NCI-H1694 (cell line): ENCODE data around the gene MUC20.

ENCODE experiments used
- DNase-seq: peaks from one replicate; lab custom pipeline; 2025; lab: John Stamatoyannopoulos, UW

The MUC20 gene

GRCh38 chr3:195755391-195755790 is 34.6 kb downstream of the MUC20 start:
- no peak for DNase-seq

- DNase-seq: no peak
These were observed 35.3 kb downstream of the MUC20 start for GRCh38 chr3:195755791-195756676.

GRCh38 chr3:195757438-195757770 is 36.6 kb downstream of the MUC20 start:
- no peak for DNase-seq

DNA sequence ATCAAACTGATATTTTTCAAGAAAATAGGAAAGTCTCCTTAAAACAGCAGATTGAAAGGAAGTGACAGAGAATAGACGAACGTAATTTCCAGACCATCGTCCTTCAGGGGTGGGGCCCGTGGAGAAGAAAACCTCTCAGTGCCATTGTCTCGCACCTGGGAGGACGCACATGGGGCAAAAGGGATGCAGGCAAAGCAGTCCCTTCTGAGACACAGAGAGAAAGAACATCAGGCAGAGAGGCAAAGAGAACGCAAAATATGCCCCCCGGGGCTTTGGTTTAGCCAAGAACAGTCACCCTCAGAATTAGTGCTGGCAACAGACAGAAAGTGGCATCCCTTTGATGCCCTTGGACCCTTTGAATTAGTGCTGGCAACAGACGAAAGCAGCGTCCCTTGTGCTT is 37.0 kb downstream of the MUC20 start:
- no peak for DNase-seq

GRCh38 chr3:195758721-195759353 is 38.1 kb downstream of the MUC20 start:
- no peak for DNase-seq

DNA sequence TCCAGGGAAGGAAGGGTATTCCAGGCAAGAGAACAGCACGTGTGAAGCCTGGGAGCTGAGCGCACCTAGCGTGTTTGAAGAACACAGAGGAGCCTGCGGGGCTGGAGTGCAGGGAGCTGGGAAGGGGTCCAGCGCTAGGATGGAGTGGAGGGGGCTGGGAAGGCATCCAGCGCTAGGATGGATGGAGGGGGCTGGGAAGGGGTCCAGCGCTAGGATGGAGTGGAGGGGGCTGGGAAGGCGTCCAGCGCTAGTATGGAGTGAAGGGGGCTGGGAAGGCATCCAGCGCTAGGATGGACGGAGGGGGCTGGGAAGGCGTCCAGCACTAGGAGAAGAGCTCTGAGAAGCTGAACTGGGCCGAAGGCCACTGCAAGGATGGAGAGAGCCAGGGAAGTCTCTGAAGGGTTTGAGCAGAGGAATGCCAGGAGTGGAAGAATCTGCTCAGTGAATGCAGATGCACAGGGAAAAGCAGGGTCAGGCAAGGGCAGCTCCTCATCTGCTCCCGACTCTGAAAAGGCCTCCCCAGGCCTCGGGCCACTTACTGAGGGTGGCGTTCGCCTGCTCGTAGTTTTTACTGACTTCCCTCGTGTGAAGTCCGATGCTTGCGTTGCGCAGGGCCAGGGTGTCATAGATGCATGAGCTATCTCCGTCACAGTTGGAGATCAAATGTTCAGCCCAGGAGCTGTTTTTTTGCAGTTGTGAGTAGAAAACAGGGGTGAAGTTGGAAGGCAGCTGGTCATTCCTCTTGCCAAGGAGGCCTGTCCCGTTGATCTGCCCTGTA is 39.8 kb downstream of the MUC20 start:
- DNase-seq: no peak

GRCh38 chr3:195761123-195761566 is 40.4 kb downstream of the MUC20 start:
- DNase-seq: no peak

DNA sequence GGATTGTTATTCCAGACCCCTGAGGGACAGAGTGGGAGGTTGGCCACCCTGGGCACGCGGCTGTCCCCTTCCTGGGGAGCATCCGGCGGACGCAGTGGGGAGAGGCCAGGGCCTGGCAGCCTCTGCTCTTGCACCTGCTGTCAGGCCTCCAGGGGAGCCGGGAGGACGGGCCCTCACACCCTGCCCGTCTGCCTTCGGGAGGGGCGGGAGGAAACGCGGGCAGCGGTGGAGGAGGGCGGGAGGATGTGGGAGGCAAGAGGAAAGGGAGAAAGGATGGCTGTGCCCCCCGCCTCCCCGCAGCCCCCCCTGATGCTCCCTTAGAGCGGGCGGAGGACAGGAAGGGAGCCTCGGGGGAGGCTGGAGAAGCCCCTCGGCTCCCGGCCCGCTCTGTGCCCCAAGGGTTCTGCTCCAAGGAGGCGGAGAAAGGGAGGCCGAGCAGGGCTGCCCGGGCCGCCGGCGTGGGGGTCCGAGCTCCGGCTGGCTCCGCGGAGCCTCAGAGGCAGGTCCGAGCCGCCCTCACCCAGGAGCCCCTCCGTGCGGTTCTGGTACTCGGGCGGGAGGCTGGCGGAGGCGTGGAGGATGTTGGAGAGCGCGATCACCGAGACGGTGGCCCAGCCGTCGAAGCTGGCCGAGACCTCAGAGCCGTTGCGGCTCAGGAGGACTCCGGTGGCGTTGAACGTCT is 40.9 kb downstream of the MUC20 start:
- DNase-seq: no peak

GRCh38 chr3:195762249-195762585 is 41.4 kb downstream of the MUC20 start:
- DNase-seq: no peak

DNA sequence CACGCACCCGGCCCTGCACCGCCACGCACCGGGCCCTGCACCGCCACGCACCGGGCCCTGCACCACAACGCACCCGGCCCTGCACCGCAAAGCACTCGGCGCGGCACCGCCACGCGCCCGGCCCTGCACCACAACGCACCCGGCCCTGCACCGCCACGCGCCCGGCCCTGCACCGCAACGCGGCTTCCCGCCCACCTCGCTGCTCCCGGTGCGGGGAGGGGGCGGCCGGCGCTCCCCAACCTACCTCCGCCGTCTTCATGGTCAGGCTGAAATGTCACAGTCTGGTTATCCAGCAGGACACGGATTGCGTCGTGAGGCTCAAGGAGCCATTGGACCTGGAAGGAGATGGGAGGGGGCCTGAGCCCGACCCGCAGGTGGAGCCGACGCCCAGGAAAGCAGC is 41.8 kb downstream of the MUC20 start:
- DNase-seq: no peak

DNA sequence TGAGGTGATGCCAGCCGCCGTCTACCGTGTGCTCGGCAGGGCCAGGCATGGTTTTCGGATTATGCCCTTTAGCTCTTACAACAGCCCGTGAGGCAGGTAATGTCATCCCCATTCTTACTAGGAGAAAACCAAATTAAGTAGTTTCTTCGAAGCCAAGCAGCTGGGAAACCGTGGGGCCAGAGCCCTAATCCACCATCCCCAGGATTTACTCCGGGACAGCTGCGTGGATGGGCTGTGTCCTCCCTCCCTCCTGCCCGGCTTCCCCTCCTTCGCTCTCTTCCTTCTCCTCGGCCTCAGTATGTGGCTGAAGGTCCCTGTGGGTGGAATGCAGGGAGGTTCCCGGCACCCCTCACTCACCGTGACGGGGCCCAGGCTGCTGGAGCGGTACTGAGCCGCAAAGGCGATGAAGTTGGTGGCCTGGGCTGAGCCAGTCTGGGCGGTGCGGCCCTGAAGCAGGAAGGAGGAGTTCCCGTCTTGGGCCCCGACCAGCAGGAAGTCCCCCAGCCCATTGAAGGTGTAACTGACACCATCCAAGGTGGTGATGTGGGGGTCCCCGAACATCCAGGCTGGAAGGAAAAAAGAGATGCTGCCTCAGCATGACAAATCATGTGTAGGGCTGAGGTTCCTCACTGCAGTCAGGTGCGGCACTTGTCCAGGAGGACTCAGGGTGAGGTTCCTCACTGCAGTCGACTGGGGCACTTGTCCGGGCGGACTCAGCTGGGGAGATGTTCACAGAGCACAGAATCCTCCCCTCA is 42.5 kb downstream of the MUC20 start:
- DNase-seq: no peak

GRCh38 chr3:195763843-195764825 is 43.4 kb downstream of the MUC20 start:
- DNase-seq: no peak

- DNase-seq: no peak
These were observed 44.4 kb downstream of the MUC20 start for GRCh38 chr3:195764961-195765706.

DNA sequence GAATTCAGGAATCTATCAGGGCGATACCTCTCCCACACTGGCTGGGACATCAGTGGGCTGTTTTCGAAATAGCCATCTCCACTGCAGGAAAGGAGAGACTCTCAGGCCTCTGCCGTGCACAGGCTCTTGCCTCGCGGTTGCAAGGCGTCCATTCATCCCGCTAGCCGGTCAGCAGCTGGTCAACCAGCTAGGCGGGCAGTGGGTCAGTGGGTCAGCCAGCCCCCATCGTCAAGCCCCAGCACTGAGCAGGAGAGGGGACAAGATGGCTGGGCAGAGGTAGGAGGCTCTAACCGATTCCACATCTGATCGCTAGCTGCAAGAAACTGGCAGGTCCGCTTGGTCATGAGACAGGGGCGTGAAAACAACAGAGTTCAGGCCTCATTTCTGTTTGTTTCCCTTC is 45.9 kb downstream of the MUC20 start:
- no peak for DNase-seq

- no peak for DNase-seq
These were observed 47.0 kb downstream of the MUC20 start for GRCh38 chr3:195767792-195768191.

DNA sequence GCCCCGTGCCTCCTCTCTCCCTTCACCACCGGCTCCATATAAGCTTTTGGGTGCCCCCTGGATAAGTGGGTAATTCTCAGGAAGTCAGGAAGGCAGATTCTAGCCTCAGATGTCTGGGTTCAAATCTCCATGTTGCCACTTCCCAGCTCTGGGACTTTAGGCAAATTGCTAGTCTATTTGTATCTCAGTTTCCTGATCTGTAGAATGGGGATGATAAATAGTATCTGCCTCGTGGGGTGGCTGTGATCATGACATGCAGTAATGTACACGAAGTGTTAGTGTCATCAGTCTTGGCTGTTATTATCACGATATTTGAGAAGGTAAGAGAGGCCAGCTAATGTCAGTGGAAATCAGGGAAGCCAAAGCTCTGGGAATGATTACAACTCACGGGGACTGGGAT is 47.6 kb downstream of the MUC20 start:
- no peak for DNase-seq

DNA sequence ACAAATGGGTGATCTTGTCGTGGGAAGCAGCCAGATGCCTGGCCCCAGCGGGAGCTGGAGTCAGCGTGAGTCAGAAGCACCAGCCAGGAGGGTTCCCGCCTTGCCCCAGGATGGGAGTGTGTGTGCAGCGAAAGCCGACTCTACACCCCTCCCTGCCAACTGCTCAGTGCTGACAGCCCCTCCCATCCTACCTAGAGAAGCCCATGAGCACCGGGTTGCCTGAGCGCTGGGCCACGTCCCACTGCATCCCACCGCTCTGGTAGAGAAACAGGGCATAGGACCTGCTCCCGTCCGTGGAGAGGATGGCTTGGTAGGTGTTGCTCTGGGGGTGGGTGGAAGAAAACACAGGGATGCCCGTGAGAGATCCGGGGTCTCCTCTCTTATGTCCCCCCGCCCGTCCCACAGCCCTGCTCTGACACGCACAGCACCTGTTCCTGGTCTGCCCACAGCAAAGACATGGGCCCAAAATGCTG is 48.1 kb downstream of the MUC20 start:
- no peak for DNase-seq

DNA sequence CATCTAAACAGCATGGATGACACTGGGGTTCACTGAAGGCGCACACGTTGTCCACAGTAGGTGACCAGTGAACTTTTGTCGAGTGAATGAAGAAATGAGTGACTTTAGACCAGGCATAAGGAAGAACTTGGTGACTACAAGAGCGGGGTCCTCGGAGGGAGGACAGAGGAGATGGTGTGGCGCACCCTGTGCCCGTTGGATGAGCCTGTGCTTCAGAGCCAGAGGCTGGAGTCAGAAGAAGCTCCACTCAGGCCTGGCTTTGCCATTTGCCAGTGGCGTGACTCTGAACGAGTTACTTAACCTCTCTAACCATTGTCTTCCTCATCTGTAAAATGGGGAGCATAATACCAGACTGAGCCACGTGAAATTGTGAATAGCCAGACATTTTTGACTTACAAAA is 48.8 kb downstream of the MUC20 start:
- no peak for DNase-seq

GRCh38 chr3:195770081-195770840 is 49.5 kb downstream of the MUC20 start:
- no peak for DNase-seq
